KG1 (cell line): ENCODE measurements around the gene PDP2.

Experiments
- DNase-seq: peaks from one replicate; lab custom pipeline; 2025; lab: John Stamatoyannopoulos, UW

PDP2 gene

GRCh38 chr16:66903544-66904427, 23.5 kb downstream of the PDP2 start:
- DNase-seq: no peak

- DNase-seq: no peak
Observed at GRCh38 chr16:66904428-66904845, 24.1 kb downstream of the PDP2 start.

GRCh38 chr16:66904846-66905632, 24.7 kb downstream of the PDP2 start:
- DNase-seq: no peak

- no peak for DNase-seq
Observed at GRCh38 chr16:66905633-66906539, 25.6 kb downstream of the PDP2 start.

GRCh38 chr16:66906916-66907836, 26.9 kb downstream of the PDP2 start:
- DNase-seq: no peak

GRCh38 chr16:66908116-66908515, 27.8 kb downstream of the PDP2 start:
- DNase-seq: no peak

GRCh38 chr16:66908762-66909559, 28.6 kb downstream of the PDP2 start:
- no peak for DNase-seq

GRCh38 chr16:66910175-66910940, 30.0 kb downstream of the PDP2 start:
- DNase-seq: no peak

- no peak for DNase-seq
Observed at GRCh38 chr16:66911112-66911511, 30.8 kb downstream of the PDP2 start.

GRCh38 chr16:66911801-66912200, 31.5 kb downstream of the PDP2 start:
- DNase-seq: no peak

- DNase-seq: no peak
Observed at GRCh38 chr16:66913081-66913480, 32.8 kb downstream of the PDP2 start.

GRCh38 chr16:66913711-66914110, 33.4 kb downstream of the PDP2 start:
- DNase-seq: no peak

- DNase-seq: no peak
Observed at GRCh38 chr16:66914541-66914940, 34.2 kb downstream of the PDP2 start.

- DNase-seq: no peak
Observed at GRCh38 chr16:66915041-66915440, 34.7 kb downstream of the PDP2 start.

GRCh38 chr16:66916518-66916917, 36.2 kb downstream of the PDP2 start:
- DNase-seq: no peak

GRCh38 chr16:66917741-66918140, 37.4 kb downstream of the PDP2 start:
- no peak for DNase-seq

GRCh38 chr16:66918355-66918754, 38.0 kb downstream of the PDP2 start:
- no peak for DNase-seq

GRCh38 chr16:66918803-66919568, 38.7 kb downstream of the PDP2 start, which contains the start of gene CDH16:
Gene CDH16 (minus strand): TSS chr16:66918885. CDS start chr16:66918065, 820 bp downstream.
- no peak for DNase-seq
